Breast epithelium (tissue), 4 donors: ENCODE measurements around the gene DNAJB8. TPM values are rescaled to one million over a fixed set of nuclear protein-coding genes. Genes with fewer than 3 reads are reported as not detected.

ENCODE experiments used
- DNase-seq, 2 donors: peaks; one replicate each; pipeline ENCODE4 v3.0.0-alpha.2; 2019; ENCODE audit warnings: low spot score in 2 of 2
- H3K27ac ChIP-seq, 2 donors: fragments of 200-600 bp; sonication (generic) in 1 of 2; one replicate each; pipeline ENCODE4 v1.5.1; 2016 to 2019; ENCODE audit warnings: mild to moderate bottlenecking in 1 of 2
- H3K27me3 ChIP-seq, 2 donors: fragments of 200-600 bp; sonication (generic) in 1 of 2; one replicate each; pipeline versions ENCODE4 v1.5.1 to v1.6.0; 2017 to 2019; ENCODE audit warnings: control low read depth in 1 of 2, mild to moderate bottlenecking in 1 of 2
- H3K36me3 ChIP-seq: fragments of 200-600 bp; one replicate; pipeline ENCODE4 v1.5.1; 2019
- H3K4me1 ChIP-seq, 2 donors: fragments of 200-600 bp; sonication (generic); one replicate each; pipeline ENCODE4 v1.5.1; 2016 to 2019; ENCODE audit warnings: control low read depth in 1 of 2
- H3K4me3 ChIP-seq, 3 donors: fragments of 200-600 bp; sonication (generic); 1 replicate in 2 of 3; 2 replicates in 1 of 3; pipeline ENCODE4 v1.5.1; 2016 to 2019; ENCODE audit warnings: mild to moderate bottlenecking in 3 of 3, moderate library complexity in 2 of 3
- H3K9me3 ChIP-seq, 2 donors: fragments of 200-600 bp; sonication (generic) in 1 of 2; one replicate each; pipeline ENCODE4 v1.5.1; 2016 to 2019; ENCODE audit warnings: control low read depth in 1 of 2
- CTCF ChIP-seq, 3 donors: fragments of 450-650 bp; IDR thresholded peaks; one replicate each; pipeline ENCODE4 v1.5.1; 2016 to 2017; ENCODE audit warnings: antibody characterized with exemption in 3 of 3, mild to moderate bottlenecking in 3 of 3, moderate library complexity in 3 of 3
- POLR2A ChIP-seq: fragments of 450-650 bp; IDR thresholded peaks from one replicate; pipeline ENCODE4 v1.6.1; 2016; ENCODE audit warnings: antibody characterized with exemption, mild to moderate bottlenecking, moderate library complexity
- POLR2AphosphoS5 ChIP-seq, 3 donors: sonication (generic); formaldehyde crosslinking; IDR thresholded peaks; one replicate each; pipeline ENCODE4 v1.6.1; 2017; ENCODE audit warnings: antibody characterized with exemption in 3 of 3
- intact Hi-C: fragments of 100-400 bp; cut with DNase I; formaldehyde crosslinking; loops from one replicate; pipeline ENCODE4 v1.15.1; 2023; ENCODE audit warnings: low total_unique reads
- total RNA-seq, 3 donors: library from RNA; depleted of rRNA; stranded (reverse); fragments of >200 nt; gene quantifications; one replicate each; pipeline ENCODE4 v1.1.0, GENCODE V29; 2016

DNAJB8 gene
- total RNA-seq, 3 donors from 2014 or later = not detected

GRCh38 chr3:128486205-128486628, 19.5 kb upstream of the DNAJB8 start:
- no peaks in the 10 kb centered on the region for H3K9me3 ChIP-seq
- H3K4me3 ChIP-seq = peak overlapping the region; percentile 50 to 76 (median 55)
- DNase-seq = no peak
- H3K27me3 ChIP-seq = peaks cover 10 to 100% of the 10 kb centered on the region in 2 donors
- no peaks in the 10 kb centered on the region for H3K36me3 ChIP-seq
- peaks cover 12 to 15% of the 10 kb centered on the region in 2 donors for H3K4me1 ChIP-seq
- no peak for TF ChIP-seq POLR2A
- no peak for TF ChIP-seq POLR2AphosphoS5 (IDR thresholded peaks at IDR 0.05)
- TF ChIP-seq CTCF (IDR thresholded peaks at IDR 0.05) = no peak
- no peak overlapping the region for H3K27ac ChIP-seq
- intact Hi-C loops = loop anchor here (5.0 to 10.0 kb wide), 2 partner anchors 401 to 531 kb away; no protein-coding TSS in a partner anchor

GRCh38 chr3:128485282-128486204, 18.9 kb upstream of the DNAJB8 start:
- peaks cover 12 to 15% of the 10 kb centered on the region in 2 donors for H3K4me1 ChIP-seq
- TF ChIP-seq POLR2AphosphoS5 (IDR thresholded peaks at IDR 0.05) (no peak), POLR2A (no peak), CTCF (IDR thresholded peaks at IDR 0.05) (no peak)
- intact Hi-C loops = loop anchor here (5.0 to 10.0 kb wide), 2 partner anchors 401 to 532 kb away; no protein-coding TSS in a partner anchor
- H3K36me3 ChIP-seq = no peaks in the 10 kb centered on the region
- no peak for DNase-seq
- H3K27ac ChIP-seq = no peak overlapping the region
- H3K27me3 ChIP-seq = peaks cover 10 to 100% of the 10 kb centered on the region in 2 donors
- no peaks in the 10 kb centered on the region for H3K9me3 ChIP-seq
- peak overlapping the region; percentile 50 to 76 (median 55) for H3K4me3 ChIP-seq

GRCh38 chr3:128484404-128485281, 18.0 kb upstream of the DNAJB8 start:
- no peak for TF ChIP-seq CTCF (IDR thresholded peaks at IDR 0.05)
- intact Hi-C loops = loop anchor here (5.0 to 10.0 kb wide), 2 partner anchors 400 to 533 kb away; no protein-coding TSS in a partner anchor
- Histone ChIP-seq H3K36me3 (no peaks in the 10 kb centered on the region), H3K27me3 (peaks cover 10 to 95% of the 10 kb centered on the region in 2 donors), H3K27ac (peak overlapping the region in 1 of 2 donors; percentile 33), H3K9me3 (no peaks in the 10 kb centered on the region), H3K4me1 (peaks cover 9 to 15% of the 10 kb centered on the region in 2 donors), H3K4me3 (peak overlapping the region; percentile 50 to 76 (median 55))
- no peak for DNase-seq

- peak overlapping the region in 1 of 2 donors; percentile 33 for H3K27ac ChIP-seq
- peaks cover 10 to 91% of the 10 kb centered on the region in 2 donors for H3K27me3 ChIP-seq
- H3K4me1 ChIP-seq = peaks cover 3 to 11% of the 10 kb centered on the region in 2 donors
- no peaks in the 10 kb centered on the region for H3K36me3 ChIP-seq
- no peak for DNase-seq
- intact Hi-C loops = loop anchor here (10.0 kb wide), 1 partner anchor 399 kb away; no protein-coding TSS in a partner anchor
- H3K9me3 ChIP-seq = no peaks in the 10 kb centered on the region
- peak overlapping the region in 2 of 3 donors; percentile 7 to 34 for H3K4me3 ChIP-seq
- TF ChIP-seq POLR2AphosphoS5 (IDR thresholded peaks at IDR 0.05) = no peak
- TF ChIP-seq POLR2A = no peak
- no peak for TF ChIP-seq CTCF (IDR thresholded peaks at IDR 0.05)
Measured at GRCh38 chr3:128483657-128484403, 17.1 kb upstream of the DNAJB8 start.
